SHP77 (cell line): Measurements from ENCODE around the gene ADARB1.
"Not testable (repeated sequence)": the region's sequence is repeated elsewhere in the genome, so short reads cannot be mapped to it uniquely, and the experiment has no call there.

Experiments
- DNase-seq, 2 experiments: peaks; one replicate each; lab custom pipeline; 2025; lab: John Stamatoyannopoulos, UW

ADARB1 gene

DNA sequence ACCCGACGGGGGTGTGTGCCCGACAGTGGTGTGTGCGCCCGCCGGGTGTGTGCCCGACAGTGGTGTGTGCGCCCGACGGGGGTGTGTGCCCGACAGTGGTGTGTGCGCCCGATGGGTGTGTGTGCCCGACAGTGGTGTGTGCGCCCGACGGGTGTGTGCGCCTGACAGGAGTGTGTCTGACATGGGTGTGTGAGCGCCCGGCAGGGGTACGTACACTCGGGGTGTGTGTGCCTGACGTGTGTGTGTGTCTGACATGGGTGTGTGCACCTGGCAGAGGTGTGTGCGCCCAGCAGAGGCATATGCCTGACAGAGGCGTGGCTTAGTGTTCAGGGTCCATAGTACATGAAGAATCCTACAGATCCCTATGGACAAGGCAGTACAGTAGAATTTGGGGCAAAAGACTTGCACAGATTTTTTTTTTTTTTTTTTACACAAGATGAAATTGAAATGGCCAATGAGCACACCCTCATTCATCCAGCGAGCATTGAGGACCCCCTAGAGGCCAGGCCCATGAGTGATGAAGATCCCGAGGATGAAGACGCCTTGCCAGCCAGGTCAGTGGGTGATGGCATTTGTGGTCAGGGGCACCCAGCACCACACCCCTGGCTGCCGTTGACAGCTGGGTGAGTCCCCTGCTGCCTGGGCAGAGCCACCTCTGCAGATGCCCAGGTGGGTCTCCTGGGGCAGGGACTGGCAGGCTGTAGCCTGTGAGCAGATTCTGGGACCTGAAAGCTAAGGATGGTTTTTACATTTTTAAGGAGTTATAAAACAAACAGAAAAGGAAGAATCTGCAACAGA lies 60.1 kb downstream of the ADARB1 start:
- DNase-seq = no peak

- no peak for DNase-seq
Measured at GRCh38 chr21:45135122-45135521, 60.7 kb downstream of the ADARB1 start.

DNA sequence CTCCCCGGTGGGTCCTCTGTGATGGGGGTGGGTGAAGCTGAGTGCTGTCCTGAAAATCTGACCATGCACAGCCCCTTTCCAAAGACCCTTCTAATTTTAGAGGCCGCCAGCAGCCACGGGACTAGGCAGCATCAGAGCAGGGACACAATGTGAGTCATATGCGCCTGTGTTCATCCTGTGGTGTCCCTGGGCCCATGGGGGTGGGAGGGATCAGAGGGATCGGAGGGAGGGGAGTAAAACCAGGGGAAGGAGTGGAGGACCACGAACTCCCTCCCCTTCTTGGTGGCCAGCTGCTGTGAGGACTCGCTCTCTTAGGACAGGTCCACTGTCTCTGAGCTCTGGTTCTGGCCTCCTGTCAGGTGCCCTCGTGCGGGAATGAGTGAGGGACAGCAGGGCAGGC lies 61.5 kb downstream of the ADARB1 start:
- no peak for DNase-seq

DNA sequence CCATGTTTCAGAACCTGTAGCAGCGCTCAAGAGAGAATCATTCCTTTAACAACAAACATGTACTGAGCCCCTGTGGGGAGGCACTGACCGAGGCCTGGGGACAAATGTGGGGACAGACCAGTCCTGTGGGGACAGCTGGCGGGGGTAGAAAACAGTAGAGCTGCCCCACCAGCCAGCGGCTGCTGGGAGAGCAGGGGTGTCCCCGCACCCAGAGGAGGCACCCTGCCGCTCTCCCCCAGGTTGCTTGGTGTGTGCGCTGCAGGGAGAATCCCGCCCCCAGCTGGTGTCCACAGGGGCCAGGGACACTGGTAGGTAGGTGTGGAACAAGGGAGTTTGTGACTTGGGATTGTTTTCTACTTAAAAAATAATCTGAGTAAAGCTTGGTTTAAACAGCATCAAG lies 62.1 kb downstream of the ADARB1 start:
- DNase-seq = no peak

- peak; percentile 24 to 64 for DNase-seq
Measured at GRCh38 chr21:45136927-45137611, 62.7 kb downstream of the ADARB1 start.

DNA sequence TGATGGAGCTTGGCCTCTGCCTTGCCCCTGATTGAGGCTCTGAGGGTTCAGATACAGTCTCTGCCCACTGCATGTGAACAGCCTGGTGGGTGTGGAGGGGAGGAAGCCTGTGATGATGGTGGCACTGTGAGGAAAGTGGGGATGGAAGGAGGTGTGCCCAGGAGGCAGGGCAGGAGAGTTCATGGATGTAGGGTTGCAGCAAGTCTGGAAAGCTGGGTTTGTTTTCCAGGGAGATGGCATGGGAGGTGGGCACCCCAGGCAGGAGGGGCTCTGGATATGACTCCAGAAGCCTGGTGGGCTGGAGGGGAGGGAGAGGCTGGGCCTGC lies 63.2 kb downstream of the ADARB1 start:
- DNase-seq = no peak

DNA sequence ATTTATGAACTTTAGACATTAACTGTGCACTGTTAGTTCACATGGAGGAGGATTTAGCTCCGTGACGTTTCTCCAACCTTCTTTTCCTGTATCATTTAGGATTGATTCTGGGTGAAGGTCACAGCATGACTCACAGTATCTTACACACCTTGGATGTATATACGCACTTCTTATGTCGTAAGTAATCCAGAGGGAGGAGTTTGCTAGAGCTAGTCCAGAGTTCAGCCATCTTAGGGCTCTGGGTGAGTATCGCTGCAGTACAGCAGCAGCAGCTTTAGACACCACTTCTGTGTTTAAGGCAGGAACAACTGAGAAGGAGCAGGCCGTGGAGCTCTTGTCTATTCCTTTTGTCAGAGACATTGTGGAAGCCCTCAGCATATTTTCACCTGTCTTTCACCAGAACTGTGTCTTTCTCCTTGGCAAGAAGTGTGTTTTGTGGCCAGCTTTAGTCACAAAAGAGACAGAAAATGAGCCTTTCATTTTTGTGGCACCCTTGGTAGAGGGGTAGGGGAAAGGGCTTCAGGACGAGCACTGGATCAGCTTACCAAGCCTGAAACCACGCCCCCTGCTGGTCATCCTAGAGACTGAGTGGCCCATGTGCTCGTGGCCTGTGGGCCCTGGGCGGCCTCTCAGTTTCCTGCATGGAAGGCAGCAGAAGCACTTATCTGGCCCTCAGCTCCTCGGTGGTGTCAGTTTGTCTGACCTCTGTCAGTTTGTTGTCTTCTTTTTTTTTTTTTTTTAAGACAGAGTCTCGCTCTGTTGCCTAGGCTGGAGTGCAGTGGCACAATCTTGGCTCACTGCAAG lies 64.0 kb downstream of the ADARB1 start:
- DNase-seq = peak; percentile 46 to 74

DNA sequence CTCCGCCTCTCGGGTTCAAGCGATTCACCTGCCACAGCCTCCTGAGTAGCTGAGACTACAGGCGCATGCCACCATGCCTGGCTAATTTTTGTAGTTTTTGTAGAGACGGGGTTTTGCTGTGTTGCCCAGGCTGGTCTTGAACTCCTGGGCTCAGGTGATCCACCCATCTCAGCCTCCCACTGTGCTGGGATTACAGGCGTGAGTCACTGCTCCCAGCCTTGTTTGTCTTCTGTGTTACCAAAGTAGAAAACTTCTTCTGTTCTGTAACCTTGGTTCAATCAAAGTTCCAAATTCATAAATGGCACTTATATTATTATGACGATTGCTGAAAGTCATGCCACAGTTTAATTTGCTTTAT lies 64.6 kb downstream of the ADARB1 start:
- not testable (repeated sequence) for DNase-seq

DNA sequence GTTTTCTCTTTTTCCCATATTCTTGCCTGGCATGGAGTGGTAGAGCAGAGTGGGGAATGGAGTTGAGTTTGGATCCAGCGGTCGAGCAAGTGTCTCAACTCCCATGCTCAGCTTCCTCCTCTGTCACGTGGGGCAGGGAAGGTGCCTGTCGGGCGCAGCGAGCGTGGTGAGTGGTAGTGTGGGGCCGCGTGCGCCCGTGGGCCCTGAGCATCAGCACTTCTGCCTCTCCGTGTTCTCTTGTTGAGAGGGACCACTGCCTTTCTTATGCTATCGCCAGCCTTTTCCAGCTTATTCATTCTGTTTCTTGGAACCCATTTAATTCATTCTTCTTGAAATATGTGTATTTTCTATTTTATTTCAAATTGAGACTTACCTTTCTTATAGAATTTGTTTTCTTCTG lies 65.1 kb downstream of the ADARB1 start:
- DNase-seq = no peak

- peak; percentile 85 to 86 for DNase-seq
Measured at GRCh38 chr21:45140346-45140940, 66.1 kb downstream of the ADARB1 start.

DNA sequence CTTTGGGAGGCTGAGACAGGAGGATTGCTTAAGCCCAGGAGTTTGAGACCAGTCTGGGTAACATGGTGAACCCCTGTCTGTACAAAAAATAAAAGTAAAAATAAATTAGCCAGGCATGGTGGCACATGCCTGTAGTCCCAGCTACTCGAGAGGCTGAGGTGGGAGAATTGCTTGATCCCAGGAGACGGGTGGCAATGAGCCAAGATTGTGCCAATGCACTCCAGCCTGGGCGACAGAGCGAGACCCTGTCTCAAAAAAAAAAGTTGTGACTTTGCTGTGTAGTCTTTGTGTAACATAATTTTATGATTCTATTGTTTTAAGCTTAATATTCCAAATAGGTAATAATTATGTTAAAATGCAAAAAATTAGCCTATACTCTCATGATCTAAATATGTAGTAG lies 66.6 kb downstream of the ADARB1 start:
- not testable (repeated sequence) for DNase-seq

DNA sequence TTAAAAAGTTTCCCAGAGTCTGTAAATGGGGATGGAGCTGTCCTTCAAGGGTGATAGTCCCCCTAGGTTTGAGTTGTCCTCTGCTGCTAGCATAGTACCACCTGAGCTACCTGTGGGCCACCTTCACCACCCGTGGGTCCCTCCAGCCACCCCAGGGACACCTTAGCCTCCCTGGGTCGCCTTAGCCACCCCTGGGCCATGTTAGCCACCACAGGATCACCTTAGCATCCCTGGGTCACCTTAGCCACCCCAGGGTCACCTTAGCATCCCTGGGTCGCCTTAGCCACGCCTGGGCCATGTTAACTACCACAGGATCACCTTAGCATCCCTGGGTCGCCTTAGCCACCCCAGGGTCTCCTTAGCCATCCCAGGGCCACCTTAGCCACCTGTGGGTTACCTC lies 67.1 kb downstream of the ADARB1 start:
- no peak for DNase-seq

- DNase-seq = no peak
Measured at GRCh38 chr21:45142469-45143308, 68.3 kb downstream of the ADARB1 start.

DNA sequence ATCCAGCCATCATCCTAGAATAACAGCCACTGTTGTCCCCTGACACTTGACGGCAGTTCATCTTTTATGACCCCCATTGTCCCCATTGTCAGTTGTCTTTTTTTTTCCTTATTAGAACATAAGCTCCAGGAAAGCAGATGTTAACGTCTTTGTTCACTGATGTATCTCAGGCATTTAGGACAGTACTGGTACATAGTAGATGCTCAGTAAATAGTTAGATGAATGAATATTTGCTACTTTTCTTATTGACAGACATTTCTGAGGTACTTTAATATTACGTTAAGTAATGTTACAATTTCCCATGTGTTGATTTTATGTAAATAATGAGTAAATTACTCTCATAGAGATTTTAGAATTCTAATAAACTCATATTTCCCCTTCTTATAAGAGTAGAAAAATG lies 69.5 kb downstream of the ADARB1 start:
- DNase-seq = no peak

DNA sequence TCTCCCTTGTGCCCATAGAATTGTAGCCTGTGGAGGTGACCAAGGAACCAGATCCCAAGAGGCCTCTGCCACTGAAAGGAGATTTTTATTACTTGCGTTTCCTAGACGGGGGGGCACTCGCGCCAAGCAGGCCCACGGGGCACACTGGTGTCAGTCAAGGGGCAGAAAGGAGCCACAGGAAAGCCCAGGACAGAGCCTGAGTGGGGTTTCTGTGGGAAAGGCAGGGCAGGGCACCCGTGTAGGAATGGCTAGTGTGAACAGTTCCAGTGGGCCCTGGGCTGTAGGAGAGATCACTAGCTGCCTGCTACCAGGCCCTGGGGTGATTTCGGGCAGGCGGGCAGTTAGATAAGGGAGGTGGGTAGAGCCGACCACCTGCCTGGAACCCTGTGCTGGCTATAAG lies 70.8 kb downstream of the ADARB1 start:
- no peak for DNase-seq

DNA sequence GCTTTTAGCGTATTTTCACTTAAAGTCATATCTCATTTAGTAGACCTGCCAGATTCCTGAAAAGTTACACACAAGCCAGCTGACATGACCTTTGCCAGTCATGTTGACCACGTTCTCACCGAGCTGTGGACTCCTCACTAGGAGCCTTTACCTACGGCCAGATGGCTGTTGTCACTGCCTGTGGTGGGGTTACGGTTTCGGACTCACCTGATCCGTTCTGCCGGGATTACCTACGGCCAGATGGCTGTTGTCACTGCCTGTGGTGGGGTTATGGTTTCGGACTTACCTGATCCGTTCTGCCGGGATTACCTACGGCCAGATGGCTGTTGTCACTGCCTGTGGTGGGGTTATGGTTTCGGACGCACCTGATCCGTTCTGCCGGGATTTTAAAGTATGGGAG lies 71.5 kb downstream of the ADARB1 start:
- not testable (repeated sequence) for DNase-seq

- no peak for DNase-seq
Measured at GRCh38 chr21:45146306-45146705, 71.9 kb downstream of the ADARB1 start.

DNA sequence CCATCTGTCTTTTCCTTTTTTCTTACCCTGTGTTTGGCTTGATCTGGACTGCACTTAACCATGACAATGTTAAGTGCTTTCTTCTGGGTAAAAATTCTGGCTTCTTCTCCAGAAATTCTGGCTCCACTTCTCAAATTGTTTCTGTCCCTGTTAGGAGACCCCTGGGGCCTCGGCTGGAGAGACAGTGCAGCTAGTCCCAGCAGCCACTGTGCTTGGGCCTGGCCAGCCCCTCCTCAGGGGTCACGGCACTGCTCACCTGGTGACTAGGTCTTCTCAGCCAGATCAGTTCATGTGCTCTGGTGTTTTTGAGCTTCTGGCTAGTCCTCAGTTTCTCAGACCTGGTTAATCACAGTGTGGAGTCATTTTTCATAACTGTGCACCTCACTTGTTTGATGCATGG lies 72.4 kb downstream of the ADARB1 start:
- no peak for DNase-seq

GRCh38 chr21:45147473-45148315 lies 73.3 kb downstream of the ADARB1 start:
- DNase-seq = no peak

- no peak for DNase-seq
Measured at GRCh38 chr21:45148316-45148990, 74.1 kb downstream of the ADARB1 start.
